Measurements from ENCODE around the gene ANKH. TPM values are rescaled to one million over a fixed set of nuclear protein-coding genes. Genes with fewer than 3 reads are reported as not detected.

The ANKH gene
- total RNA-seq, 6 donors from 2014 or later: 17.2 to 66.7 (median 24.5) TPM

DNA sequence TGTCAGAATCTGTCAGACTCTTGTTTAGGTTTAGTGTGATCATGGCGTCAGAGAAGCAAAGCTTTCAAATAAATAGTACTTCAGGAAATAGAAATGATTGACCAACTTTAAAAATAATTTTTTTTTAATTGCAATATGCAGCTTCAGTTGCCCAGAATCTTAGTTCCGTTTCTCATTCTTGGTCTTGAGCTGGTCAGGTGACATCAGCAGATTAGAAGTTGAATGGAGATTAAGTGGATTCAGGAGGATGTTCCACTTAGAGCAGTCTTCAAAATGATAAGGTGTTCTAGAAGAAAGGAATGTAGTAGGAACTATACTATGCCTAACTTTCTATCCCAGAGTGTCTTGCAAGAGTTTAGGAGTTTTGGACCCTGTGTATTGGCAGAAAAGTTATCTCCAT, 176.4 kb downstream of the ANKH start:
- Histone ChIP-seq H3K36me3 (peaks cover 0 to 88% (median 35%) of the 10 kb centered on the region in 4 donors), H3K9me3 (no peaks in the 10 kb centered on the region), H3K4me3 (no peak overlapping the region), H3K4me1 (no peaks in the 10 kb centered on the region), H3K27ac (no peak overlapping the region), H3K27me3 (no peaks in the 10 kb centered on the region)
- DNase-seq: no peak
- ATAC-seq (ENCODE audit: low FRiP score in 2 of 2): no peak
- WGBS, 2 donors: 87 to 91% methylated on average over 2 of the region's 2 CpGs
- TF ChIP-seq EP300 (IDR thresholded peaks at IDR 0.05) (no peak), POLR2AphosphoS5 (IDR thresholded peaks at IDR 0.05) (no peak), POLR2A (IDR thresholded peaks at IDR 0.05) (no peak)
- TF ChIP-seq, protein P1, sequence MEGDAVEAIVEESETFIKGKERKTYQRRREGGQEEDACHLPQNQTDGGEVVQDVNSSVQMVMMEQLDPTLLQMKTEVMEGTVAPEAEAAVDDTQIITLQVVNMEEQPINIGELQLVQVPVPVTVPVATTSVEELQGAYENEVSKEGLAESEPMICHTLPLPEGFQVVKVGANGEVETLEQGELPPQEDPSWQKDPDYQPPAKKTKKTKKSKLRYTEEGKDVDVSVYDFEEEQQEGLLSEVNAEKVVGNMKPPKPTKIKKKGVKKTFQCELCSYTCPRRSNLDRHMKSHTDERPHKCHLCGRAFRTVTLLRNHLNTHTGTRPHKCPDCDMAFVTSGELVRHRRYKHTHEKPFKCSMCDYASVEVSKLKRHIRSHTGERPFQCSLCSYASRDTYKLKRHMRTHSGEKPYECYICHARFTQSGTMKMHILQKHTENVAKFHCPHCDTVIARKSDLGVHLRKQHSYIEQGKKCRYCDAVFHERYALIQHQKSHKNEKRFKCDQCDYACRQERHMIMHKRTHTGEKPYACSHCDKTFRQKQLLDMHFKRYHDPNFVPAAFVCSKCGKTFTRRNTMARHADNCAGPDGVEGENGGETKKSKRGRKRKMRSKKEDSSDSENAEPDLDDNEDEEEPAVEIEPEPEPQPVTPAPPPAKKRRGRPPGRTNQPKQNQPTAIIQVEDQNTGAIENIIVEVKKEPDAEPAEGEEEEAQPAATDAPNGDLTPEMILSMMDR (IDR thresholded peaks at IDR 0.05): no peak

DNA sequence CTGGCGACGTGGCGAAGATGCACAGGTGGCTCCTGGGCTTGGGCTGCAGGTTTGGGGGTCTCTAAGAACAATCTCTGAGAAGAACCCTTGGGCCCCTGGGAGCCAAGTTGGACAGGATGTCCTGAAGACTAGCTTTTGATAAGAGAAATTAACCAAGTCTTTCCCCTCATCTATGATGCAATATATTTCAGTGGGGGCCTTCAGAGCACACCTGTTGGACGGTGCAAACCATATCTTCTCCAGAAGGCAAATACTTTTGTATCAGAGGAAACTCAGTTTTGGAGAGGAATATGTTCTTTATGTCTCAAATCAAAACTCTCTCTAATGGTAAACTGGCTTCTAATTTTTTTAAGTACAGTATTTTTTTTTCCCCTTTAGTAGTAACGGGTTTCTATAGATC, 178.5 kb downstream of the ANKH start:
- peak in 1 of 2 donors; percentile 25 for DNase-seq
- WGBS, 2 donors: 87 to 99% methylated on average over 5 of the region's 5 CpGs
- H3K36me3 ChIP-seq: peaks cover 4 to 89% (median 45%) of the 10 kb centered on the region in 4 donors

DNA sequence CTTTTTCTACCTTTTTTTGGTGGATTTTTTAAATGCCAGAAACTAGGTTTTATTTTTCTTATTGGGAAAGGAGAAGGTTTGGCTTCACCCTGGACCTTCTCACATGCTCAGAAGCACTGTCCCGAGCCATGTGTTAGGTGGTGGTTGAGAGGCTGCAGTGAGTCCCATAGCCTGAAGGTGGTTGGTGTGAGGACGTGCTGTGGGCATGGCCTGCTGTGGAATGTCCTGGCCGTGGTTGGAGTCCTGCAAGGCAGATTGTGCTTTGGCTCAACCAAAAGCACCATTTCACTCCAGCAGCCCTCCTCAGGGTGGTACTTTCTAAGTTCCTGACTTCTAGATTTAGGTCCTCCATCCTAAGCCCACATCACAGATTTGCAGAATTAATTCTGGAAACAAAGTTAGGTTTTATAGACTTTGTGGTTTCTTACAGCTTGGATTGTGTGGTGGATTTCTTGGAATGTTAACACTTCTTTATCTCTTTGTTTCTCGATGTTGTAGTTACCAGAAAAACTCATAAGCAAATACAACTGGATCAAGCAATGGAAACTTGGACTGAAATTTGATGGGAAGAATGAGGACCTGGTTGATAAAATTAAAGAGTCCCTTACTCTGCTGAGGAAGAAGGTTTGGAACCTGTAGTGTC, 184.4 kb downstream of the ANKH start:
- Histone ChIP-seq H3K36me3 (peaks cover 10 to 86% (median 39%) of the 10 kb centered on the region in 4 donors), H3K9me3 (no peaks in the 10 kb centered on the region), H3K4me3 (no peak overlapping the region), H3K4me1 (no peaks in the 10 kb centered on the region), H3K27ac (no peak overlapping the region), H3K27me3 (no peaks in the 10 kb centered on the region)
- 55 to 82% methylated on average over 3 to 4 of the region's 4 CpGs for whole genome bisulfite sequencing, 2 donors
- no peak for ATAC-seq (ENCODE audit: low FRiP score in 2 of 2)
- no peak for TF ChIP-seq POLR2AphosphoS5 (IDR thresholded peaks at IDR 0.05)
- no peak for TF ChIP-seq POLR2A (IDR thresholded peaks at IDR 0.05)
- TF ChIP-seq, protein P1 (IDR thresholded peaks at IDR 0.05): no peak
- TF ChIP-seq EP300 (IDR thresholded peaks at IDR 0.05): no peak
- no peak for DNase-seq

More for the DNA sequence above, 178.5 kb downstream of the ANKH start:
- TF ChIP-seq POLR2A (IDR thresholded peaks at IDR 0.05): no peak
- TF ChIP-seq, protein P1 (IDR thresholded peaks at IDR 0.05): no peak
- no peak for TF ChIP-seq EP300 (IDR thresholded peaks at IDR 0.05)
- TF ChIP-seq POLR2AphosphoS5 (IDR thresholded peaks at IDR 0.05): no peak
- Histone ChIP-seq H3K27ac (no peak overlapping the region), H3K4me1 (no peaks in the 10 kb centered on the region), H3K27me3 (no peaks in the 10 kb centered on the region), H3K4me3 (no peak overlapping the region), H3K9me3 (no peaks in the 10 kb centered on the region)
- ATAC-seq (ENCODE audit: low FRiP score in 2 of 2): no peak

DNA sequence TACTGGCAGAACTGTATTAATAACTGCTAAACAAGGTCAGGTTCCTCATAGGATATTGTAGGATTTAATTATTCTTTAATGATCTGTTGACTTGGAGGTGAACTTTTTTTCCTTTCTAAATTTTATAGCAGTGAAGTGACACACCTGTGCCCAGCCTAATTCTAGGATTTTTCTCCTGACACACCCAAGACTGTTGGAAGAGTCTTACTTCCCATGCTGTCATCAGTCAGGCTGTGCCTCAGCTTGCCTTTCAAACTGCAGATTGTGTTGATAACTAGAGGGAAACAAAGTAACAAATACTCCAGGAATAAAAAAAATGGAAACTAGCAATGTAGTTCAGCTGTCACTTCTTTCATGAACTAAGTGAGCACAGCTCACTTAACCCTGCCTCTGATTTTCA, 185.1 kb downstream of the ANKH start:
- TF ChIP-seq, protein P1 (IDR thresholded peaks at IDR 0.05): no peak
- no peaks in the 10 kb centered on the region for H3K27me3 ChIP-seq
- no peaks in the 10 kb centered on the region for H3K4me1 ChIP-seq
- DNase-seq (no peak), ATAC-seq (ENCODE audit: low FRiP score in 2 of 2) (no peak)
- no peaks in the 10 kb centered on the region for H3K9me3 ChIP-seq
- H3K27ac ChIP-seq: no peak overlapping the region
- H3K4me3 ChIP-seq: no peak overlapping the region
- peaks cover 13 to 86% (median 42%) of the 10 kb centered on the region in 4 donors for H3K36me3 ChIP-seq

DNA sequence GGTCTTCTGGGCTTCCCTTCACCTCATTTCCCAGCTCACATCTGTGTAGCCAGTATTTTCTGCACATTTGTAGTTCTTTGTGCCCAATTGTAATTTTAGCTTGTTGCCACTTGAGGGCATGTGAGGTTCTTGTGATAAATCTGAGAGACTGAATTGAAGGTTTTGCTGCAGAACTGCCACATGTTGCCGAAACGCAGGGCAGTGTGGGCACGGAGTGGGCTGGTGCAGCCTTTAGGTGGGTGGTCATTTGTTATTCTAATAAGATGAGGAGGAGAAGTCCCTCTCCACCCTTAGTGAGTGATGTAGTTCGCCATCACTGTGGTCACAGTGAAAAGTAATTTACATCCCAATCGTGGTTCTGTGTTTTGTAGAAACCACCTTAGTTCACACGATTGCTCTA, 185.8 kb downstream of the ANKH start:
- Histone ChIP-seq H3K27ac (no peak overlapping the region), H3K4me1 (no peaks in the 10 kb centered on the region), H3K9me3 (no peaks in the 10 kb centered on the region), H3K4me3 (no peak overlapping the region), H3K36me3 (peaks cover 20 to 86% (median 46%) of the 10 kb centered on the region in 4 donors), H3K27me3 (no peaks in the 10 kb centered on the region)
- ATAC-seq (ENCODE audit: low FRiP score in 2 of 2) (peak in 1 of 2 donors; percentile 63), DNase-seq (no peak)
- no peak for TF ChIP-seq POLR2AphosphoS5 (IDR thresholded peaks at IDR 0.05)
- TF ChIP-seq, protein P1 (IDR thresholded peaks at IDR 0.05): peak in 5 of 6 experiments; percentile 41 to 57 (median 45)
- 51% methylated on average over 6 of the region's 6 CpGs for WGBS, 2 donors
